Measurements from ENCODE around the gene NOSTRIN.
"Not testable (repeated sequence)": the region's sequence is repeated elsewhere in the genome, so short reads cannot be mapped to it uniquely, and the experiment has no call there.

The NOSTRIN gene

DNA sequence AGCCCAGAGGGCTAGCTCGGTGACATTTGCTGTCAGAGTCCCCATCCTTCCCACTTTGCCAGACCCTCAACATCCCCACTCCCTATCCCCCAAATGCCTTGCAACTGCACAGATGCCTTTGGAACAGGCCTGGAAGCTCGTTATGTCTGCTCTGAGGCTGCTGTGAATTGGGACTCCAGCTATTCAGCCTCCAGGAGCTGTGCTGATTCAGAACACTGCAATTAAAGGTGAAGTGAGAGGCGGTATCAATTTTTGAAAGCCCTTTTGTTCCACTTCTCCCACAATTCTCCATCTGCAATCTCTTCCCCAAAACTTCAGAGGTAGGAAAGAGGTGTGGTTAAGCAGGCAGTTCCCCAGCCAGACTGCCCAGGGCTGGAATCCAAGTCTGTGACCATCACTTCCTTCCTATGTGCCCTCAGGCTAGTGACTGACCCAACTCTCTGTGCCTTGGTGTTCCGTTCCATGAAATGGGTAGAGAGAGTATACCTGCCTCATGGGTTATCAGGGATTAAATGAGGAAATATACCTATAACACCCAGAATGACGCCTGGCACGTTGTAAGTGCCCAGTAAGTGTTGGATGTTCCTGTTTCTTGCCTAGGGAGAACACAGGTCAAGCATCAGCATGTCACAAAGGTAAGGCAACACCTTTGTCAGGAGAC lies 17.5 kb downstream of the NOSTRIN start:
- DNase-seq = no peak

DNA sequence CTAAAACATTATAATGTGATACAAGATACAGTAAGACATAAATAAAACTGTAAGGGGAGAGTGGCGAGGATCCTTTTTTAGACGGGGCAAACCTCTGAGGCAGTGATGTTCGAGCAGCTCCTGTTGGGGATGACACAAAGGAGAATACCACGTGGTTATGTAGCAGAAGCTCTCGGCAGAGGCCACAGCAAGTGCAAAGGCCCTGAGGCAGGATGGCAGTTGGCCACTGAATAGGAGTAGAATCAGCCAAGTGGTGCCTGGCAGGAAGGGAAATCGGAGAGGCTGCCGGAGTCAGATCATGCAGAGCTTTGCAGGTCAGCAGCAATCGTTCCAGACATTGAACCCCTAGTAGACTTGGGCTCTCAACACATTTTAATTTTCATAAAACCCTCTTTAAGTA lies 19.1 kb downstream of the NOSTRIN start:
- DNase-seq = no peak

DNA sequence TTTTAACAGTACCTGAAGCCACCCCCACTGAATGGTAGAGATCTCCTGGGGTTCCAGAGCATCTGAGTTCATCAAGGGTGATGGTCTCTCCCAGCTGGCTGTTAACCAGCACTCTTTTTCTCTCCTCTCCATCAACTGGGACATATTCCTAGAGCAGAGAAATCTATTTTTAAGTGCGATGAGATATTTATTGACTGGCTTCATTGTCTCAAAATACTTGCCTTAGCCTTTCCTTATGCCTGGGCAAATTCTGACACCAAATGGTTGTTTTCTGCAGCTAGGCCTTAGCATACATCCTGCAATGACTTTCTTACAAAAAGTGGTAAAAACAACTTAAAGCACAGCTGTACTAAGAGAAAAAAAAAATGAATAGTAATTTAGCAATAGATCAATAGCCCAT lies 19.6 kb downstream of the NOSTRIN start:
- DNase-seq = no peak

DNA sequence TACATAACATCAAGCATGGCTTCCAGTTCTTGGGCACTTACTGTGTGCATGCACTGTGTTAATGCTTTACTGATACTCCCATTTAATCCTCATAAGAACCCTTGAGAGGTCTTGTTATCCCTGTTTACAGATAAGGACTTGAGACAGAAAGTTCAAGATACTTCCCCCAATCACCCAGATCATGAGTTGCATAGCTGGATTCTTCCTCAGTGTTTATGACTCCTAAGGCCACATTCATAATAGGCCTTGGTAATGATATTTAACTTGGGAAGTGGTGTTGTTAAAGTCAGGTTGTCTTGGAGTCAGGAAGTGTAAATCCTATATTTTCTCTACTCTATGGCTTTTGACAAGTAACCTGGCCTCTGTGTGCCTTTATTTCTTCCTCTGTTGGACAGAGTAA lies 22.7 kb downstream of the NOSTRIN start:
- no peak for DNase-seq

DNA sequence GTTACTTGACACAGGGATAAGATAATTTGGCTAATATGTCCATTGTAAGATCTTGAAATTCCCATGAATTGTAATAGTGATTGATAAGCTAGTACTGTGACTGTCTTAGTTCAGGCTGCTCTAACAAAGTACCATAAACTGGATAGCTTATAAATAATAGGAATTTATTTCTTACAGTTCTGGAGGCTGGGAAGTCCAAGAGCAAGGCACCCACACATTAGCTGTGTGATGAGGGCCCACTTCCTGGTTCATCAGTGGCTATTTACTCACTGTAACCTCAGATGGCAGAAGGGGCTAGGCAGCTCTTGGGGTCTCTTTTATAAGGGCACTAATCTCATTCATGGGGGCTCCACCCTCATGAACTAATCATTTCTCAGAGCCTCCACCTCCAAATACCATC lies 28.5 kb downstream of the NOSTRIN start:
- no peak for DNase-seq

DNA sequence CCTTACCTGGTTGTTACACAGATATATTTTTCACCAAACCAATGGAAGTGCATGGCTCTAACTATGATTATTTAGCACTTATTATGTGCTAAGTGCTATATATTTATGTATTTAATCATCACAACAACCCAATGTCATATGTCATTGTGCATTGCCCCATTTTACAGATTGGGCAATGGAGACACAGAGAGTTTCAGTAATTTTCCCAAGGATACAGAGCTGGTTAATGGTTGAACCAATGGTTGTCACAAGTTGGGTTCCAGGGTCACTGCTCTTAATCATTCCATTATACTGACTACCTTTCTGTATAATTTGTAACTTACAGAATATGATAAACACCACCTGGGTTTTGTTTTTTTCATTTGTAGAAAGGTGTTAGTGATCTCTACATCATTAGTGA lies 29.2 kb downstream of the NOSTRIN start:
- no peak for DNase-seq

DNA sequence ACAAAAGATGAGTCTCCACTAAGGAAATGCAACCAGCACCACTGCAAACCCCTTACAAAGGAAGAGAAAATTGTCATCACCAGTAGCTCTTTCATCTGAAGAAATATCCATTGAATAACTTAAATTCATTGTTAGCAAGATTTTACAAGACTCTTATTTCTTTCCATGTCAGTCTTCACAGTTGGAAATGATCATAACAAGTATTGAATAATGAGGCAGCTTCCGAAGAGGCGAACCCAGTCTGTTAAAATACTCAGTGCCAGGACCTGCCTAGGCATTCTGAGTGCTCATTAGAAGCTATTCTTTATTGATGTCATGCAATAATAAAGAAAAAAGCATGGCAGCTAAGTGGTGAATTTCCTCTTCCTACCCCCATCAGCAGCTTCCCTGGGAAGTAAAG lies 33.5 kb downstream of the NOSTRIN start:
- no peak for DNase-seq

DNA sequence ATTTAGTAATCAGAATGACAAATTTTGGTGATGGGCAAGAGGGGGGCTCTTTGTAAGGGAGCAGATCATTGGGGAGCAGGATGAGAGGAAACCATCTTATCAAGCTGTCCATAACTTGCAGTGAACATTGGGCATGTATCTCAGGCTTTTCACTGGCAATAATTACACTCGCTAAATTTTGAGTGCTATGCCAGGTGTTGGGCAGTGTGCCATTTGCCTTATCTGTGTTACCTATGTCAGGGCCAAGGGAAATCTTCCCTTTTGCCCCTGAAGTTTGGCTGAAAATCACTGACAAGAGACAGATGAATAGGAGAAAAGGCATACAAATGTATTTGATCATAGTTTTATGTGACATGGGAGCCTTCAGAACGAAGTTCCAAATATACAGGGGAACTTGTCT lies 39.0 kb downstream of the NOSTRIN start:
- no peak for DNase-seq

DNA sequence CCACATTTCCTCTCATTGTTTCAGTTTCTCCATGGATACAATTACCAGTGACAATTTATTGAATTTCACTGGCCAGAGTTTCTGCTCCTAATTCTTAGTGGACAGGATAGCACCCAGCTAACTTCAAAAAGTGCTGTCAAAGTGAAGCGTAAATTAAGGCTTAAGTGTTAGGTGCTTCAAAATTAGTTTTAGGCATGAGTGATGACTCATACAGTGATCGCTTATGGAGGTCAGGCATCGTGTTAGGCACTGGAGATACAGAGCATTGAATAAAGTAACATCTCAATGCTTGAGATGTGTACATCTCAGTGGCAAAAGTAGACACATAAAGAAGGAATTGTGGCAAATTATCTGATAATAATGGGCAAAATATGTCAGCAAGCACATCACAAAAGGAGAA lies 40.8 kb downstream of the NOSTRIN start:
- DNase-seq = no peak

DNA sequence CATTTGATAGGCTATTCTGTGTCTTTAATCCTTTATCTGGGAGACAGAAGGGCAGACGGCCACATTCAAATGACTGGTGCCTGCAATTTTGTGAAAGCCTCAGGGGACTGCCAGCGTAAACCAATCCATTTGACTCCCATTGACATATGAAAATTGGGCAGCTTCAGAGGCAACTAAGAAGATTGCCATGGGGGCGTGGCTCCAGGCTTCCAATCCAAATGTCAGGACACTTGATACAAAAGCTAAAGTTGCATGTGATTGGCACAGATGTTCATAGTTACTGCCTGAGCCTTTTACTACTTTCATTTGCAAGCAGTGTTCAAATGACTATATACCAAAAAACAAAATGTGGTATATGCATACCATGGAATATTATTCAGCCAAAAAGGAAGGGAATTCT lies 45.8 kb downstream of the NOSTRIN start:
- DNase-seq = no peak

DNA sequence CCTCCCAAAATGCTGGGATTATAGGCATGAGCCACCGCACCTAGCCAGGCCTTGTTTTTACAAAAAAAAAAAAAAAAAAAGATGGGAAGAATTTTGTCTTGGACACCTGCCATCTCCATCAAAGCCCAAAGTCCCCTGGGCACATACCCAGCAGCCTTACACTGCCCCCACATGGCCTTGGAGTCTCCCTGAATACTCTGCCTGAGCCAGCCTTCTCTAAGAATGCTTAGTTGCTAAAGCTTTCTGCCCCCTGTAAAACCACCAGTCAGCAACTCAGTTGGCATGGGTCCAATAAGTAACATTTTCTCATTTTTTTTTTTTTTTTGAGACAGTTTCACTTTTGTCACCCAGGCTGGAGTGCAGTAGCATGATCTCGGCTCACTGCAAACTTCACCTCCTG lies 47.2 kb downstream of the NOSTRIN start:
- no peak for DNase-seq

DNA sequence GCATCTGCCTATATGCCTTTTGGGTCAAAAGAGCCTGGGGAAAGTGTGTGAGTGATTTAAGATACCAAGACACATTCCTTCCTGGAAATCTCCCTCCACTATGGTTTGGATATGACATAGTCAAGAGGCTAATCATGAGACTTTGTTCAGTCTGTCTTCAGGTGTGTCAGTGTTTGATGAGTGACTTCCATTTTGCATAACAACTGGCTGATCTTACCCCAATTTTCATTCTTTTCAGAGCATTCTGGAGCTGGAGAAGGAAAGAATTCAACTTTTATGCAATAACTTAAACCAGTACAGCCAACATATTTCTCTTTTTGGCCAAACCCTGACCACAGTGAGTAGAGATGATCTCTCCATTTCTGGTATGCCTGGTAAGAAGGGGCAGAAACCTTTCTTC lies 48.4 kb downstream of the NOSTRIN start:
- no peak for DNase-seq

DNA sequence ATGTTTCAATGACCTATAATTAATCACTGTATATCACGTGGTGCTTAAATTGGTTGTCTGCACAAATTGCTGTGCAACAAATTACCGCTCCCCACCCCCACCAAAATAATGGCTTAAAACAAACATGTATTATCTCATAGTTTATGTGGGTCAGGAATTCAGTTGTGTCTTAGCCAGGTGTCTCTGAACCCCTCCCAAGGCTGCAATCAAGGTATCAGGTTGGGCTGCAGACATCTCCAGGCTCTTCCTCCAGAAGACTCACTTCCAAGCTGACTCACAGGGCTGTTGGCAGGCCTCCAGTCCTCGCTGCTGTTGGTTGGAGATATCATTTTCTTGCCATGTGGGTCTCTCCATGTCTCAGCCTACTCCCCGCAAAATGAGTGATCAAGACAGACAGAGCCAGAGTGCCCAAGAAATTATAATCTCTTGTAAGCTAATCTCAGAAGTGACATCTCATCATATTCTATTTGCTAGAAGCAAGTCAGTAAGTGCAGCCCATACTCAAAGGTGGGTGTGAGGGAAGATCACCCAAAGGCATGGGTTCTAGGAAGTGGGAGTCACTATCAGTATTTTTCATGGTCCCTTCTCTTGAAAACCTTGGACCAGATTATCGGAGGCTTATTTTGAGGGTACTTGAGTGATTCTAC lies 49.4 kb downstream of the NOSTRIN start:
- DNase-seq = no peak

DNA sequence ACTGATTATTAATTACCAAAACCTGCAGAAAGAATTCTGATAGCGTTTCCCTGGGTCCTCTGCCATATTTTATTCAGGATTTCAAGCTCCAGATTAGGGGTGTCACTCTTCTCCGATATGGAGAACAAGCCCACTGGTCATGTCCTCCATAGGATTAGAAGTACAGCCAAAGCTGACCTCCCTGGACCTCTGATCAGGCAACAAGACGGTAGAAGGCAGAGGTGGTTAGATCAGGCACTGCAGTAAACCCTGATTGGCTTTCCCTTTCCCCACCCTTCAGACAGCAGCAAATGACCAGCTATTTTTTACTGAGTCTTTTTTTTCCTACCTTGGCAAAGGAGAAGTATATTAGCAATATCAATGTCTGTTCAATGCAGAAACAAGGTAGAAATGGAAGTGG lies 50.0 kb downstream of the NOSTRIN start:
- DNase-seq = no peak

DNA sequence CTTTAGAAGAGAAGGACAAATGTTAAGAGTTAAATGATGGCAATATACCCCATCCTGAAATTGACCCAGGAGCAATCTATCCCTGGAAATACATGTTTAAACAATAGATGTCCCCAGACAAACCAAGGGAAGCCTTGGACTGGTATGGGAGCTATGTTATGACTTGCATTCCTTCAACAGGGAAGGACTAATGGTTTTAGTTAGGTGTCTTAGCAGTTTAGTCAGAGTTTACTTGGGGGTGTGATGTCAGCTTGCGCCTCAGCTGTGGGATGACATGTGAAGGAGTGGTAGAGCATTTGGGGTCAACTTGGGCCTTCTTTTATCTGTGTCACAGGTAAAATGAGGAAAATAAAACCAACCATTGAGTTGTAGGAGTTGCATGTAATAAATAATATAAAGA lies 51.0 kb downstream of the NOSTRIN start:
- no peak for DNase-seq

DNA sequence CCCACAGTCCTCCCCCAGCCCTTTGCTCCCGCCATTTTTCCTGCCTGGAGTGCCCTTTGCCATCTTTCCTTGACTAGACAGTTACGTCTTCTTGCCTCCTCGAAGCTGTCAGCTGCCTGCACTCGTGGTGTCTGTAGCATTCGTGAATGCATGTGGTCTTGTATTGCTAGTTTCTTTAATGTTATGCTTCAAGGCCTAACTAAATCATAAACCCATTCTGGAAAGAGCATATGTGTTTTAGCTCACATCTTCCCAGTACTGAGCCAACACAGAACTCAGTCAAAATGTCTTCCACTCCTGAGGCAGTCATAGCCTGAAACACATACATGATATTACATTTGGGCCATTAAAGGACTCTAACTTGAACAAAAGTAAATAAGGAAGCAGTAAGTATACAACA lies 52.2 kb downstream of the NOSTRIN start:
- DNase-seq = no peak

DNA sequence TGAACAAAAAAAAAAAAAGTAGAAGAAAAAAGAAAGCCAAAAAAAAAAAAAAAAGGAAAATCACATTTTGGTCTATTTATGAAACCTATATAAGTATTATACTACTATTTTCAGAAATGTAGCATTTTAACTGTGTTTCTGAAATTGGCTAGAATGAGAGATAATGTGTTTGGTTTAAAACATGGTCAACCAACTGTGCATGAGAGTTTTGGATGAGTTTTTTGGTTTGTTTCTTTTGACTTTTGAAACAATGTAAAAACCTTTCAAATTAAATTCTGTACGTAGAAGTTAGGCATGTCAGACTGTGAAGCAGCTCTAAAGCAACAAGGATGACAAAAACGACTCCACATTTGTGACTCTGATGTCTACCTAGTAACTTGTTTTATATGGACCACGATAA lies 53.2 kb downstream of the NOSTRIN start:
- DNase-seq = no peak

DNA sequence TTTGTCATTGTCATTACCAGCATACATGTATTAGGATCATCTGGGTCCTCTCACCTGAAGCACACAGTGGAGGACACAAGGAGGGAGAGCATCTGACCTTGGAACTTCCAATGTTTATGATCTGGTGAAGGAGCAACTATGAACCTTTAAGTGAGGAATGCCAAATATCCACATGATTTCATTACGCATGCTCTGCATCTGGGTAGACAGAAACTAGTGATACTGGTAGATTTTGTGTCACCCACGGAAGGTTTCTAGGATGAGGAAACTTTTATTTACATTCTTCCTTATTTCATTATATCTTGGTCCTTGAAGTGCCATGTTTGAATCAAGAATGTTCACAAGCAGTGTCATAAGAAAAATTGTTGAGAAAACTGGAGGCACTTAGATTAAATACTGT lies 55.7 kb downstream of the NOSTRIN start:
- DNase-seq = no peak

DNA sequence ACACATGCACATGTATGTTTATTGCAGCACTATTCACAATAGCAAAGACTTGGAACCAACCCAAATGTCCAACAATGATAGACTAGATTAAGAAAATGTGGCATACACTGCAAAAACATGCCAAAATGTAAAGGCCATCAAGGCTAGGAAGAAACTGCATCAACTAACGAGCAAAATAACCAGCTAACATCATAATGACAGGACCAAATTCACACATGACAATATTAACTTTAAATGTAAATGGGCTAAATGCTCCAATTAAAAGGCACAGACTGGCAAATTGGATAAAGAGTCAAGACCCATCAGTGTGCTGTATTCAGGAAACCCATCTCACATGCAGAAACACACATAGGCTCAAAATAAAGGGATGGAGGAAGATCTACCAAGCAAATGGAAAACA lies 64.7 kb downstream of the NOSTRIN start:
- not testable (repeated sequence) for DNase-seq

DNA sequence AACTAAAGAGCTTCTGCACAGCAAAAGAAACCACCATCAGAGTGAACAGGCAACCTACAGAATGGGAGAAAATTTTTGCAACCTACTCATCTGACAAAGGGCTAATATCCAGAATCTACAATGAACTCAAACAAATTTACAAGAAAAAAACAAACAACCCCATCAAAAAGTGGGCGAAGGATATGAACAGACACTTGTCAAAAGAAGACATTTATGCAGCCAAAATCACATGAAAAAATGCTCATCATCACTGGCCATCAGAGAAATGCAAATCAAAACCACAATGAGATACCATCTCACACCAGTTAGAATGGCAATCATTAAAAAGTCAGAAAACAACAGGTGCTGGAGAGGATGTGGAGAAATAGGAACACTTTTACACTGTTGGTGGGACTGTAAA lies 67.9 kb downstream of the NOSTRIN start:
- not testable (repeated sequence) for DNase-seq

DNA sequence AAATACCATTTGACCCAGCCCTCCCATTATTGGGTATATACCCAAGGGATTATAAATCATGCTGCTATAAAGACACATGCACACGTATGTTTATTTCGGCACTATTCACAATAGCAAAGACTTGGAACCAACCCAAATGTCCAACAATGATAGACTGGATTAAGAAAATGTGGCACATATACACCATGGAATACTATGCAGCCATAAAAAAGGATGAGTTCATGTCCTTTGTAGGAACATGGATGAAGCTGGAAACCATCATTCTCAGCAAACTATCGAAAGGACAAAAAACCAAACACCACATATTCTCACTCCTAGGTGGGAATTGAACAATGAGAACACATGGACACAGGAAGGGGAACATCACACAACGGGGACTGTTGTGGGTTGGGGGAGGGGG lies 68.4 kb downstream of the NOSTRIN start:
- not testable (repeated sequence) for DNase-seq

DNA sequence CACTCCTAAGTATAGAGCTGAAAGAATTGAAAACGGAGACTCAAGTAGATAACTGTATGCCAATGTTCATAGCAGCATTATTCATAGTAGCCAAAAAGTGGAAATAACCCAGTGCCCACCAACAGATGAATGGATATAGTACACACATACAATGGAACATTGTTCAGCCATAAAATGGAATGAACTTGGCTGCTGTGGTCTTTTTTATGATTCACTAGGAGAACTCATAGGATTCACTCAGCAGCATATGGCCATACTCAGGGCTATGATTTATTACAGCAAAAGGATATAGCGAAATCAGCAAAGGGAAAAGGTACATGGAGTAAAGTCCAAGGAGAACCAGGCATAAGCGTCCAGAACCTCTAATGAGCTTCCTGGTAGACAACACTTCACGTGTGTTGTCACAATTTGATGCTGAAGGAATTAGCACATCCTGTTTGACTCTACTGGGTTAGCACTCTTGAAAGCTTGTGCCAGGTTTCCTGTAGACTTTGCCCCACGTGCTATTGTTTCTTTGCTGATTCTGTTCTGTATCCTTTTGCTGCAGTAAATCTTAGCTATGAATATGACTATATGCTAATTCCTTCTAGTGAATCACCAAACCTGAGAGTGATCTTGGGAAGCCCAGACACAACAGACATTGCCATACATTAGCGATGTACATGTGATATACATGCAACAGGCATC lies 72.1 kb downstream of the NOSTRIN start:
- DNase-seq = no peak

DNA sequence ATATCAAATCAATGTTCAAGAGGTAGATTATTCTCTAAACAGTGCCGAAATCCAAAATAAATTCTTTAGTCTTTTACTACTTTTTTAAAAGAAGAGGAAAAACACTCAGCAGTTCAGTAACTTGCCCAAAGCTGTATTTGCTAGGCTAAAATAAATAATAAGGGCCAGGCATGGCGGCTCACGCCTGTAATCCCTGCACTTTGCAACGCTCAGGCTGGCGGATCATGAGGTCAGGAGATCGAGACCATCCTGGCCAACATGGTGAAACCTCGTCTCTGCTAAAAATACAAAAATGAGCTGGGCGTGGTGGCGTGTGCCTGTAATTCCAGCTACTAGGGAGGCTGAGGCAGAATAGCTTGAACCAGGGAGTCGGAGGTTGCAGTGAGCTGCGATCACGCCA lies 79.7 kb downstream of the NOSTRIN start:
- DNase-seq = not testable (repeated sequence)

DNA sequence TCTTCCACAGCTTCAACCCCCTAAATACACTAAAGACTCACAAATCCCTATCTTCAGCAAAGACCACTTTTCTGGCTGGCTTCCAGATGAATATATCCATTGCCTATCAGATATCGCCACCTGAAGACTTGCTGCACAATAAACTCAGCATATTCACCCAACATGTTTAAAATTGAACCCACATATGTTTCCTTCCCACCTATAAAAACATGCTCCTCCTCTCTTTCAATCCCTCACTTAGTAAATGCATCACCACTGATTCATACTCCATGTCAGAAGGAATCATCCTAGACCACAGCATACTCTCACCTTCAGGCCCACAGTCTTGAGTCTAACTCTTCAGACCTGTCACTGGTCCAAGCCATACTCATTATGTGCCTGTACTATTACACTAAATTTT lies 82.5 kb downstream of the NOSTRIN start:
- no peak for DNase-seq

DNA sequence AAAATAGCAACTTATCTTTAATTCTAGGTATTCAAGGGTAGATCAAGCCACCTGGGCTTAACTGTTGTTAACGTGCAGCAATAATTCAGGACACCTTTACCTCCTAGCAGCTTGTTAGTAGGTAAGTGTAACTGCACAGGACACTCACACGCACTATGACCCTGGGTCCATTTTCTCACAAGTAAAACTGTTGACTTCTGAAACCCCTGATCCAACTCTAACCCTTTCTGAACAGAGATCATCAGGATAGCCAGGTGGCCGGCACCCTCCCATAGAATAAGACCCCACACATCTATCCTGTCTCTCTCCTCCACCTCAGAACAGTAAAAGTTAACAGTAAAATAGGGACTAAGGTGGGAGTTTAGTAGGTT lies 87.2 kb downstream of the NOSTRIN start:
- DNase-seq = no peak
